Activated naive CD8-positive, alpha-beta T cell treated with anti-CD3 and anti-CD28 coated beads for 36 hours (primary cell): ENCODE results near the gene ATP11A. TPM values are rescaled to one million over a fixed set of nuclear protein-coding genes. Genes with fewer than 3 reads are reported as not detected.
"Not testable (repeated sequence)": the region's sequence is repeated elsewhere in the genome, so short reads cannot be mapped to it uniquely, and the experiment has no call there.

Source experiments
- DNase-seq: peaks from one replicate; pipeline ENCODE4 v3.0.0; 2021
- H3K27ac Mint-ChIP-seq: one replicate; pipeline ENCODE4 v1.8.0; 2022; ENCODE audit warnings: mild to moderate bottlenecking, moderate library complexity, mixed read lengths
- H3K27me3 Mint-ChIP-seq: one replicate; pipeline ENCODE4 v1.8.0; 2022; ENCODE audit warnings: mild to moderate bottlenecking, mixed read lengths
- H3K36me3 Mint-ChIP-seq: one replicate; pipeline ENCODE4 v1.8.0; 2021; ENCODE audit warnings: mild to moderate bottlenecking, mixed read lengths
- H3K4me1 Mint-ChIP-seq: one replicate; pipeline ENCODE4 v1.8.0; 2021; ENCODE audit warnings: mixed read lengths
- H3K4me3 Mint-ChIP-seq: one replicate; pipeline ENCODE4 v1.8.0; 2022; ENCODE audit warnings: mild to moderate bottlenecking, moderate library complexity, mixed read lengths
- H3K9me3 Mint-ChIP-seq: one replicate; pipeline ENCODE4 v1.8.0; 2022; ENCODE audit warnings: mixed read lengths
- total RNA-seq, 2 experiments: library from RNA; stranded (reverse); gene quantifications; one replicate each; pipeline ENCODE4 v1.2.3, GENCODE V29; 2021

ATP11A gene
- total RNA-seq, 2 experiments from 2014 or later, result 27.6 to 32.5 TPM

DNA sequence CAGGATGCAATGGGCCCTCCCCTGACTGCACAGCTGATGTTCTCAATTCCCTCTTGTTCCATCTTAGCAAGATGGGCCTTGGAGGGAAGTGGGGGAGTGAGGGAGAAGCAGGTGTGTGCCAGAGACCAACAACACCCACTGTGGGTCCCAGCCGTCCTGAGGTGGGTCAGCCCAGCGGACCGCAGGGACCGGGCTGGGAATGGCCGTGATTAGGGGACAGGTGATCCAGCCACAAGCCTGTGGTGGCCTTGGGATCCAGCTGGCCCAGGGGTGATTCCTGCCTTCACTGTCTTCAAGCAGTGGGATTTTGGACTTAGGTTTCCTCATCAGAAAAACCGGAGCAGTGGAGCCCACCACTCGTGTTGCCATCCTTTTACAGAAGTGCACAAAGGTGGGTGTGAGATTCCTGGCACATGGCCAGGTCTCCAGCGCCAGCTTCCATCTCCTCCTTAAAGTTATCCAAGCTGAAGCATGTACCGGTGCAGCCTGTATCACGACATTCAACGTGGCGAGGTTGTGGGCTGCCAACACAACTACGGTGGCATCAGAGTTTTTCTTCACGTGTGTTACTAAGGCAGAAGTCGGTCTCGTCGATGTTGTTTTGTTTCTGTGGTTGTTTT, 9.0 kb upstream of the ATP11A start:
- Mint-ChIP-seq H3K27me3 (no peaks in the 10 kb centered on the region), H3K36me3 (no peaks in the 10 kb centered on the region), H3K4me1 (no peaks in the 10 kb centered on the region), H3K9me3 (no peaks in the 10 kb centered on the region), H3K27ac (no peak overlapping the region), H3K4me3 (no peak overlapping the region)
- no peak for DNase-seq

DNA sequence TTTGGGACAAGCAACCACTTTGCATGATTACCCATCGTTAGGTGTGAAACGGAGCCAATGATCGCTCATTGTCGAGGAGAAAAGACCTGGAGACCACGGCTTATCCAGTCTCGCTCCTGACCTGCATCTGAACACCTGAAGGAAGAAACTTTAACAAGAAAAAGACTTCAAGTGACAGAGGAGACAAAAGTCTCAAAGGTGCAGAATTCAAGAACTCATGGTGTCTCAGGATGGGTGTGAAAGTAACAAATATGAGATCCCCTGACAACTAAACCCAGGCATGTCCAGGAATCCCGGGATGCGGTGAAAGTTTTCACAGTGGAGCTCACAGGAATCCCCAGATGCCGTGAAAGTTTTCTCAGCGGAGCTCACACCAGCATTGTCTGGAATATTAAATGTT, 6.3 kb upstream of the ATP11A start:
- H3K4me3 Mint-ChIP-seq, result no peak overlapping the region

DNA sequence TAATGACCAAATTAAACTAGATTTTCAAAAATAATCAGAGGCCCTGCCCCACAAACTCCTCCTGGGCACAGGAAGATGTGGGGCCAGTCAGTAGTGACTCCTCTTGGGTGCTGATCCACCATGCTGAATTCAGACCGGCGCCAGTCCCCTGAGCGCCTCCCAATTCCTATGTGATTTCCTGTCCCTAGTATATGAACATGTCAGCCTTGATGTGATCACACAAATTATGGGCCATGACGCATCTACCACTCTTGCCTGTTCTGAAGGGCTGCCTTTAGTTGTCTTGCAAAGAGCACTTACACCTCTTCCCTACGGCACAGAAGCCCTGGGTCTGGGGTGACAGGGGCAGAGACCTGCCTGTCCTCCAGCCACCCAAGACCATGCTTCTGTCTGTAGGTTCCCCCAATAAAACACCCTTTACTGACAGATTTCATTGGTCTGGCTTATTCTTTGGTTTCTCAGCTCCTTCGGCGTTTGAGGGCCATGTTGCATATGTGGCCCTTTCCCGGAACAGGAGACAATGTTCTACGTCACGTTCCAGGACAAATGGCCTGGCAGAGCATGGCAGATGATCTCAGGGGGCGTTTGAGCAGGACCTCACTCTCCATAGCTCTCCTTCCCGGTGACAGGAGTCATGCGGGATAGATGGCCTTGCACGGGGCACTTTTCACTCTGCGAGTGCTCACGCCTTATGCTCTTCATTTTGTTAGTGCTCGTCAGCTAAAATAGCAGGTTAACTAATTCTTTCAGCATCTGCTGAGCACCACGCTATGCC, 5.6 kb upstream of the ATP11A start:
- H3K9me3 Mint-ChIP-seq, result no peaks in the 10 kb centered on the region
- no peak overlapping the region for H3K27ac Mint-ChIP-seq
- no peak overlapping the region for H3K4me3 Mint-ChIP-seq
- DNase-seq, result no peak
- H3K36me3 Mint-ChIP-seq, result no peaks in the 10 kb centered on the region
- H3K4me1 Mint-ChIP-seq, result peaks cover 15% of the 10 kb centered on the region
- no peaks in the 10 kb centered on the region for H3K27me3 Mint-ChIP-seq

More for the DNA sequence above, 6.3 kb upstream of the ATP11A start:
- Mint-ChIP-seq H3K4me1 (peaks cover 9% of the 10 kb centered on the region), H3K36me3 (no peaks in the 10 kb centered on the region), H3K27me3 (no peaks in the 10 kb centered on the region), H3K9me3 (no peaks in the 10 kb centered on the region), H3K27ac (no peak overlapping the region)
- DNase-seq, result no peak

DNA sequence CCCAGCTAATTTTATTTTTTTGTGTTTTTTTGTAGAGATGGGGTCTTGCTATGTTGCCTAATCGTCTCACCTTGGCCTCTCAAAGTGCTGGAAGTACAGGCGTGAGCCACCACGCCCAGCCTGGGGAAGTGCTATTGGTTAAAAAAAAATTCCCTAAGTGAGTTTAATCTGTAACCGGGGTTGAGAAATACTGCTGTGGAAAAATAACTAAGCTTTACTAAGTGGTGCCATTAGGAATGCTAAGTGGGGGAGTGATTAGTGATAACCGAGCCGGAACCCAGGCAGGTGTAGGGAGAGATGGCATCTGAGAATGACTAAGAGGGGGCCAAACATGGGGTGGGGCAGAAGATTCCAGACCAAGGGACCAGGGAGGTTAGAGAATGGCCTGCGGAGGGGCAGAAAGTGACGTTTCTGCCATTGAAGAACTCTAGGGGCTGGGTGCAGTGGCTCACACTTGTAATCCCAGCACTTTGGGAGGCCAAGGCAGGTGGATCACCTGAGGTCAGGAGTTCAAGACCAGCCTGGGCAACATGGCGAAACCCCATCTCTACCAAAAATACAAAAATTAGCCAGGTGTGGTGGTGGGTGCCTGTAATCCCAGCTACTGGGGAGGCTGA, 4.5 kb upstream of the ATP11A start:
- H3K27ac Mint-ChIP-seq, H3K9me3 Mint-ChIP-seq, H3K4me3 Mint-ChIP-seq, H3K36me3 Mint-ChIP-seq, DNase-seq, H3K27me3 Mint-ChIP-seq: not testable (repeated sequence)
- H3K4me1 Mint-ChIP-seq, result peaks cover 15% of the 10 kb centered on the region

DNA sequence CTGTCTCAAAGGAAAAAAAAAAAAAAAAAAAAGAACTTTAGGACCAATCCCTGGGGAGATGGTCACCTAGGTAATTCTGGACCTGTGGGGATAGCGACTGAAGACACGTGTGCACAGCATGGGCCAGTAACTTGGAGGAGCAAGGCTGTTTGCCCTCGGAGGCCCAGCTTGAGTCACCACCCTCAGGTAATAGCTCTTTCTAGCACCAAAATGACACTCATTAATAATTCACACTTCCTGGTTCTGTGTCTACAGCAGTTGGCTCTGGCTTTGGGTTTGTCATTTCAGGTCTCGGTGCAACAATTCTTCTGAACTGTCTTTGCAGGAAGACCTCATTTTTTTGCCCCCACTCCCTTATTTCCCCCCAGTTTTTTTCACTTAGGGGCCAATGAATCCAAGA, 3.9 kb upstream of the ATP11A start:
- Mint-ChIP-seq H3K9me3 (no peaks in the 10 kb centered on the region), H3K4me1 (peaks cover 15% of the 10 kb centered on the region), H3K27me3 (no peaks in the 10 kb centered on the region), H3K4me3 (no peak overlapping the region), H3K27ac (peak overlapping the region; percentile 21), H3K36me3 (no peaks in the 10 kb centered on the region)
- DNase-seq, result no peak

DNA sequence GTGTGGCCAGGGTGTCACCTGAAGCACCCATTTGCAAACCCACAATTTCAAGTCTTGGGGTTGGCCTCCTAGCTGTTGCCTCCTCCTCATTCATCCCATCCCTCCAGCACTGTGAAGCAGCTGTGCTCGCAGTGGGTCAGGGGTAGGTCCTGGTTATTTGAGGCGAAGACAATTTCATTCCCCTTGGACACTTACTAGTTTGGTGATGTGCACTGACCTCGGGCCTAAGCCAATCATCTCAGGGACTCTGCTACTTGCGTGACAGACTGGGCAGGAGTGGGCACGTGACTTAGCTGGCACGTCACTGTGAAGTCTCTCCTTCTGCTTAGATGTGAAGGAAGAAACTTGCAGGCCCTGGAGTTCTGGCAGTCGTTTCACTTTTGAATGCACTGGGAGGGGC, 3.5 kb upstream of the ATP11A start:
- Mint-ChIP-seq H3K4me1 (peaks cover 17% of the 10 kb centered on the region), H3K36me3 (no peaks in the 10 kb centered on the region), H3K4me3 (no peak overlapping the region), H3K27ac (no peak overlapping the region), H3K27me3 (no peaks in the 10 kb centered on the region), H3K9me3 (no peaks in the 10 kb centered on the region)
- DNase-seq, result no peak

DNA sequence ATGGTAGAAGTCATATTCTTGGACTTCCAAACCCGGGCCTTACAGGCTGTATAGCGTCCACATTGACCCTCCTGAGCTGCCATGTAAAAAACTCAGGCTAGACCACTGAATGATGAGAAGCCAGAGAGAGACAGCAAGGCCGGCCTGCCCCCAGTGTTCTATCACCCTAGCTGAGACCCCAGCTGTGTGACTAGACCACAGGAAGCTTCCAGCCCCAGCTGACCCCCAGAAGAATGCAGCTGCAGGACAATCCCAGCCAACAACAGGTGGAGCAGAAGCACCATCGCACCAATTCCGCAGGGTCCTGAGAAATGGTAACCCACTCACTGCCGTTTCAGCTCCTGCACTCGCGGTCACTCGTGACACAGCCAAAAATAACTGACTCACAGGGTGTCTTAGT, 2.9 kb upstream of the ATP11A start:
- H3K4me3 Mint-ChIP-seq, result no peak overlapping the region
- no peak for DNase-seq
- H3K4me1 Mint-ChIP-seq, result peaks cover 23% of the 10 kb centered on the region
- H3K27ac Mint-ChIP-seq, result no peak overlapping the region
- H3K27me3 Mint-ChIP-seq, result no peaks in the 10 kb centered on the region
- no peaks in the 10 kb centered on the region for H3K9me3 Mint-ChIP-seq
- H3K36me3 Mint-ChIP-seq, result no peaks in the 10 kb centered on the region

DNA sequence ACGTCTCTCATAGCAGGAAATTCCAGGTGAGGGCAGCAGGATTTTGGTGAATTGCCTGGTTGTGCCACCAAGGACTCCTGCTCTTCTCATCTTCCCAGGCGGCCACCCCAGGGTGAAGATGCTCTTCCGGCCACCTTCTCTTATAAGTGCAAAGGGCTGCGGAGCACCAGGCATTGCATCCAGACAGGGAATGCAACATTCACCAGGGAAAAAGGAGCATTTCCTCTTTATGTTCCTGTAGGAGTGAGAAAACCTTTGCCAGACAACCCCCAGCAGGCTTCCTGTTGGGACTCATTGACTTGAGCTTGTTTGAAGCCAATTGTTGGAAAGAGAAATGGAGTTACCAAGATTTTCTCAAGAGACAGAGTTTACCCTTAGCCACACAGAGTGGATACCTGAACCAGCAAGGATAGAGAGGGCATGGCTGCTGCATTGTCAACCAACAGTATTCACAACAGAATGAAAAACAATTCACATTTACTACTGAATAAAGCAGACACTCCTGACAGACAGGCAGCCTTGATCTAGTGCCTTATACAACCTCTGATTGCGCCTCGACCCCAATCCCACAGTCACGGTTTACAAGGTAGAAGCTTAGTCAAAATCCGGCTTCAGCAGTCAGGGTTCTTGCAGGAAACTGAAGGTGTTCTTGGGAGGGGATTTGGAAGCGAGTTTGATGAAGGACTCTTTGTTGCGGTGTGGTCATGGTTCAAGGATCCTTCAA, 1.8 kb upstream of the ATP11A start:
- DNase-seq, result no peak
- H3K4me3 Mint-ChIP-seq, result peak overlapping the region; percentile 78
- no peaks in the 10 kb centered on the region for H3K27me3 Mint-ChIP-seq
- no peaks in the 10 kb centered on the region for H3K36me3 Mint-ChIP-seq
- no peaks in the 10 kb centered on the region for H3K9me3 Mint-ChIP-seq
- H3K27ac Mint-ChIP-seq, result peak overlapping the region; percentile 89
- H3K4me1 Mint-ChIP-seq, result peaks cover 31% of the 10 kb centered on the region

DNA sequence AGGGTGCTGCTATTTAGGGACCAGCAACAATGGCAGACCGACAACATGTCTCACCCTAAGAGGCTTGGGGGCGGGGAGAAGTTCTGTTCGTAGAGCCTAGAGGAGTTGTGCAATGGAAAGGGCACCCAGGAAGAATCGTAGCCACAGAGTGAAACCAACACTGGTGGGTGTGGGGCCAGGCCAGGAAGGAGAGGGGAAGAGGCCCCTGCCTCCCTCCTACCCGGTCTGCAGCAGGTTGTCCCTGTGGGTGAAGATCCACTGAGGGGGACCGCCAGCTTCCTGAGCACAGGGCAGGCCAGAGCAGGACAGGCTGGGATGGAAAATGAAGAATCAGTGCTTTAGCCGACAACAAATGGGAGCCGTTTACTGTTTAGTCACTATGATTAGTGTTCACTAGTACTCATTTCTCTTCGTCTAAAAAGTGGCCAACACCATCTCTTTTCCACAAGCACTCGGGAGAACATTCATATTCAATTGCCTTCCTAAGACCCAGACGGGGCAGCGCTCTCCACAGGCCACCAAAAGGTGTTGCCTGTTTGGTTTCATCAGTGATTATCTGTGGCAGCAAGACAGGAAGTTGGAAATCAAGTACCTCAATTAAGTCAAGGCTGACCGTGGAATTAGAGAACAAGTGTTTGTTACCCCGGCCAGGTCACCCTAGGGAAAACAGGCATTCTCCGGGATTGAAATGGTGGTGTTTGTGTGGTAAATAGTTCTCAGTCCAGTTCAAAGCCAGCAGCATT, 1.1 kb upstream of the ATP11A start:
- no peaks in the 10 kb centered on the region for H3K27me3 Mint-ChIP-seq
- no peaks in the 10 kb centered on the region for H3K36me3 Mint-ChIP-seq
- H3K4me1 Mint-ChIP-seq, result peaks cover 35% of the 10 kb centered on the region
- peak overlapping the region; percentile 78 for H3K4me3 Mint-ChIP-seq
- DNase-seq, result peak; percentile 65
- H3K9me3 Mint-ChIP-seq, result no peaks in the 10 kb centered on the region
- H3K27ac Mint-ChIP-seq, result peak overlapping the region; percentile 89

DNA sequence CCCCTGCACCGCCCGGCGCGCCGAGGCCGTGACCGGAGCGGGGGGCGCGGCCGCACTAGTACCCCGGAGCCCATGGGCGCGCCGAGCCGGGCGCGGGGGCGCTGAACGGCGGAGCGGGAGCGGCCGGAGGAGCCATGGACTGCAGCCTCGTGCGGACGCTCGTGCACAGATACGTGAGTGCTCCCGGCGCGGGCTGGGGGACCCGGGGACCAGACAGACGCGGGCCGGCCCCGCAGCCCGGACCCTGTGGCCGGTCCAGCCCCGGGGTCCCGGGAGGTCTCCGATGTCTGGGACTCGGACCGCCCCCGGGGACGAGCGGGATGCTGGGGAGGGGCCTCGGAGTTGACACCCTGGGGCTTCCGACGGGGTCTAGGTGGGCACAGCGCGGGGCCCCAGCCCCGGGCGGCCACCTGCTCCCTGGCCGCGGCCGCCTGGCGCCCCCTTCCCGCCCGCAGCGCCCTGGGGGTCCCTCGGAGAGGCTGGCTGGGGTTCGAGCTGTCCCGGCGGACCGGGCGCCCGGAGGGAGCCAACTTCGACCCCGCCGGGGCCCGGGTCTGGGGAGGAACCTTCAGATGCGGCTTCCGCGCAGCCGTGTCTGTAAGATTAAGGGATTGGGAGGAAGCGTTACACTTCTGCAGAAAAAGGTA, 568 bp downstream of the ATP11A start:
- peak overlapping the region; percentile 71 for H3K27ac Mint-ChIP-seq
- no peak for DNase-seq
- H3K4me1 Mint-ChIP-seq, result peaks cover 35% of the 10 kb centered on the region
- H3K36me3 Mint-ChIP-seq, result no peaks in the 10 kb centered on the region
- no peaks in the 10 kb centered on the region for H3K9me3 Mint-ChIP-seq
- peak overlapping the region; percentile 85 for H3K4me3 Mint-ChIP-seq
- H3K27me3 Mint-ChIP-seq, result no peaks in the 10 kb centered on the region

DNA sequence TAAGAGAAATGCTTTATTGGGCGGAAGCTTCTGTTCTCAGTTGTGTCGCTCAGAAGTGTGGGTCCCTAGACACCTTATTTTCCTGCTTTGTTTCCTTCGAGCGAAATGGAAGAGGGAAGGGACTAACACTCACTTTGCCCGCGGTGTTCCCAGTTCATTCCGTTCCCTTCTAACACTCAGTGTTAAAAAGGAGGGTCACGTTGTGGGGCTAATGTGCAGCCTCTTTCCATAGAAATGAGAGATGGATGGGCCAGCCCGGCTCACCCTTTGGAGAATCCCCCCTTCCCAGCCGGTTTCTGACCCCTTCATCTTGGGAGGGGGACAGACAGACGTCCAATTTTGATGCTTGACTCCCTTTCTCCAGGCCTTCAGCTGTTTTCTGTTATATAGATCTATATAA, 2.3 kb downstream of the ATP11A start:
- Mint-ChIP-seq H3K4me1 (peaks cover 35% of the 10 kb centered on the region), H3K27me3 (no peaks in the 10 kb centered on the region), H3K4me3 (peak overlapping the region; percentile 85), H3K36me3 (no peaks in the 10 kb centered on the region), H3K27ac (no peak overlapping the region), H3K9me3 (no peaks in the 10 kb centered on the region)
- no peak for DNase-seq

DNA sequence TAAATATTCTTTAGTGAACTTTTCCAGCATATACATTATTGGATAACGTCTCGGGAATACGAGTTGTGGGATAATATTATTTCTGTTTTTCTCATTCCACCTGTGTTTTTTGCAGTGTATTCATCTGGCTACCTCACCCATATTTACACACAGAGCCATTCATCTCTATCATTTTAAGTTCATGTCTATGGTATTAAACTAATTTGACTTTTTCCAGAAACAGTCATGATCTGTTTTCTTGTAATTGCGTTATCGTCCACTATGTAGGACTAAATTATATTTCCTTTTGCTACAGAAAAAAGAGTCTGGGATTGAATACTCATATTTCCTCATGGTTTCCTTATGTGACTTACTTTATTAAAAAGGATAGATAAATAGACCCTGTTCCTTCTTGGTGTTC, 2.7 kb downstream of the ATP11A start:
- DNase-seq, result no peak
- Mint-ChIP-seq H3K4me1 (peaks cover 35% of the 10 kb centered on the region), H3K4me3 (peak overlapping the region; percentile 10)

DNA sequence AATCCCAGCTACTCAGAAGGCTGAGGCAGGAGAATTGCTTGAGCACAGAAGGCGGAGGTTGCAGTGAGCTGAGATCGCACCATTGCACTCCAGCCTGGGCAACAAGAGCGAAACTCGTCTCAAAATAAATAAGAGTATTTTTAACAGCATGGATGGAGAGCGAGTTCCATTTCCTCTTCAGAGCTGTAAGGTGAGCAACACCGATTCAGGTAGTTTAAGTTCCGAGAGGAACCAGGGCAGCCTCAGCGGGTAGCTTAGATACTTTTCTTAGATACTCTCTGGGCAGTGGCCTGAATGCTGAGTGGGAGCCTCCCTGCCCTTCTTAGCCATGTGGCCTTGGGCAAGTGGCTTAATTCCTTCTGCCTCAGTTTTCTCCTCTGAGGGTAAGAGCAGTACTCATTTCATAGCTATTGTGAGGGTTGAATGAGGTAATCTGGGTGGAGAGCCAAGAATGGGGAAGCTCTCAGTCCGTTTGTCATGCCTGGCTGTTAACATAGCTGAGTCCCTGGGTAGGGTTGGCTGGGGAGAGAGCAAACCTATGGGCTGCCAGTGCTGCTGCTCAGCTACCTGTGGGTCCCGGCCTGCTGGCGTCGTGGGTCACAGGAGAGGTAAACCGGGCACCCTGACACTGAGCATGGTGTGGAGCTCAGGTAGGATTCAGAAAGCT, 4.1 kb downstream of the ATP11A start:
- DNase-seq, result no peak
- H3K4me1 Mint-ChIP-seq, result peaks cover 28% of the 10 kb centered on the region
- no peak overlapping the region for H3K27ac Mint-ChIP-seq
- no peak overlapping the region for H3K4me3 Mint-ChIP-seq
- H3K36me3 Mint-ChIP-seq, result no peaks in the 10 kb centered on the region
- no peaks in the 10 kb centered on the region for H3K9me3 Mint-ChIP-seq
- no peaks in the 10 kb centered on the region for H3K27me3 Mint-ChIP-seq

More for the DNA sequence above, 2.7 kb downstream of the ATP11A start:
- no peaks in the 10 kb centered on the region for H3K36me3 Mint-ChIP-seq
- no peaks in the 10 kb centered on the region for H3K9me3 Mint-ChIP-seq
- H3K27me3 Mint-ChIP-seq, result no peaks in the 10 kb centered on the region
- H3K27ac Mint-ChIP-seq, result no peak overlapping the region

DNA sequence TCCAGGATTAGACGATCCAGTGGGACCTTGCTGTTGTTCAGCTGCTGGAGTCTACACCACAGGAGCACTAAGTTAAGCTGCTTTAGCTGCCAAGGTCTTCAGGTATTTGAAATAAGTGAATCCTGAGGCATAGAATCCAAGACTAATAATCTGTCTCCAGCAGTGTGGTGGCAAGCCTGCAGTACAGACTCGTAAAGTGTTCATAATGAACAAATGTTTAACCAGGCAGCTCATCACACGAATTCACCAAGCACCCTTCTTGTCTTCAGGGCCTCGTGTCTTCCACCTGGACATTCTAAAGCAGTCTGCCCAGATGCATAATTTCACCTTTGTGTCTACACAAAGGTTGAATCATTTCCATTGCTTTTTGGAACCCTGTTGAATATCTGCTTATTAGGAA, 5.3 kb downstream of the ATP11A start:
- H3K27ac Mint-ChIP-seq, result no peak overlapping the region

More for the DNA sequence above, 5.3 kb downstream of the ATP11A start:
- Mint-ChIP-seq H3K9me3 (no peaks in the 10 kb centered on the region), H3K4me3 (no peak overlapping the region), H3K27me3 (no peaks in the 10 kb centered on the region), H3K36me3 (no peaks in the 10 kb centered on the region), H3K4me1 (peaks cover 34% of the 10 kb centered on the region)
- no peak for DNase-seq
